Measurements from ENCODE around the gene CDC42SE2.

DNA sequence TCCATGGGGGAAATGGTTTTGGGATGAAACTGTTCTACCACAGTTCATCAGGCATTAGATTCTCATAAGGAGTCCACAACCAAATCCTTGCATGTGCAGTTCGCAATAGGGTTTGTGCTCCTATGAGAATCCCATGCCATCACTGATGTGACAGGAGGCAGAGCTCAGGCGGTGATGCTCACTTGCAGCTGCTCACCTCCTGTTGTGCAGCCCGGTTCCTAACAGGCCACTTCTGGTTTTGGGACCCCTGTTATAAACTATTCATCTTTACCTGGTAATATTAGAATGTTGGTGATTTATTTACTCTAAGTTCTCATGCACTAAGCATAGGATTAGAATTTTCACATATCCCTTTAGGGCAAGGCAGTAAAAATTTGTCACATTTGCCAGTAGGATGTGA lies 122.3 kb downstream of the CDC42SE2 start:
- no peak for TF ChIP-seq POLR2A (IDR thresholded peaks at IDR 0.05; ENCODE audit: extremely low read depth, insufficient read length)
- TF ChIP-seq, protein P1, sequence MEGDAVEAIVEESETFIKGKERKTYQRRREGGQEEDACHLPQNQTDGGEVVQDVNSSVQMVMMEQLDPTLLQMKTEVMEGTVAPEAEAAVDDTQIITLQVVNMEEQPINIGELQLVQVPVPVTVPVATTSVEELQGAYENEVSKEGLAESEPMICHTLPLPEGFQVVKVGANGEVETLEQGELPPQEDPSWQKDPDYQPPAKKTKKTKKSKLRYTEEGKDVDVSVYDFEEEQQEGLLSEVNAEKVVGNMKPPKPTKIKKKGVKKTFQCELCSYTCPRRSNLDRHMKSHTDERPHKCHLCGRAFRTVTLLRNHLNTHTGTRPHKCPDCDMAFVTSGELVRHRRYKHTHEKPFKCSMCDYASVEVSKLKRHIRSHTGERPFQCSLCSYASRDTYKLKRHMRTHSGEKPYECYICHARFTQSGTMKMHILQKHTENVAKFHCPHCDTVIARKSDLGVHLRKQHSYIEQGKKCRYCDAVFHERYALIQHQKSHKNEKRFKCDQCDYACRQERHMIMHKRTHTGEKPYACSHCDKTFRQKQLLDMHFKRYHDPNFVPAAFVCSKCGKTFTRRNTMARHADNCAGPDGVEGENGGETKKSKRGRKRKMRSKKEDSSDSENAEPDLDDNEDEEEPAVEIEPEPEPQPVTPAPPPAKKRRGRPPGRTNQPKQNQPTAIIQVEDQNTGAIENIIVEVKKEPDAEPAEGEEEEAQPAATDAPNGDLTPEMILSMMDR (IDR thresholded peaks at IDR 0.05; ENCODE audit: low read depth, low read length), result no peak
- TF ChIP-seq, protein P2, sequence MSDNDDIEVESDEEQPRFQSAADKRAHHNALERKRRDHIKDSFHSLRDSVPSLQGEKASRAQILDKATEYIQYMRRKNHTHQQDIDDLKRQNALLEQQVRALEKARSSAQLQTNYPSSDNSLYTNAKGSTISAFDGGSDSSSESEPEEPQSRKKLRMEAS (IDR thresholded peaks at IDR 0.05; ENCODE audit: low read depth, low read length), result no peak
- no peak for TF ChIP-seq MYC (IDR thresholded peaks at IDR 0.05; ENCODE audit: low read depth, low read length)

All from NB4 (cell line).